Panc1 (cell line): ENCODE measurements around the gene ACOX3.

Experiments used
- CTCF ChIP-seq: fragments of 450-650 bp; IDR thresholded peaks from 2 replicates; pipeline ENCODE4 v1.5.1; 2017; ENCODE audit warnings: mild to moderate bottlenecking
- REST ChIP-seq, 2 experiments: IDR thresholded peaks; 2 replicates each; pipeline ENCODE4 v1.6.1; 2011 to 2012; ENCODE audit warnings: low read depth in 2 of 2, control low read depth in 1 of 2, low read length in 1 of 2, mild to moderate bottlenecking in 1 of 2, moderate library complexity in 1 of 2; ENCODE audit not compliant: insufficient read depth in 1 of 2
- SIN3A ChIP-seq: IDR thresholded peaks from 2 replicates; pipeline ENCODE4 v1.6.1; 2012; ENCODE audit warnings: low read depth, mild to moderate bottlenecking, low read length, moderate library complexity, borderline replicate concordance; ENCODE audit not compliant: insufficient read depth

- TF ChIP-seq CTCF (no peak), REST (IDR thresholded peaks at IDR 0.05; ENCODE audit: insufficient read depth in 1 of 2, low read depth in 2 of 2, low read length in 1 of 2) (no peak), SIN3A (no peak)
Observed at GRCh38 chr4:8340781-8341241, 99.7 kb downstream of the ACOX3 start.
